WERI-Rb-1 (cell line): ENCODE data around the gene MCOLN1.
"Not testable (repeated sequence)": the region's sequence is repeated elsewhere in the genome, so short reads cannot be mapped to it uniquely, and the experiment has no call there.

Source experiments
- DNase-seq: peaks from one replicate; pipeline ENCODE4 v3.0.0-alpha.2; 2020
- H3K27ac ChIP-seq: fragments of 250-450 bp; sonication (Bioruptor Pico); 2 replicates; pipeline ENCODE4 v1.5.1; 2020; ENCODE audit warnings: mild to moderate bottlenecking, moderate library complexity
- H3K27me3 ChIP-seq: fragments of 250-450 bp; sonication (Bioruptor Pico); 2 replicates; pipeline ENCODE4 v1.5.1; 2021; ENCODE audit warnings: mild to moderate bottlenecking, low read depth, moderate library complexity; ENCODE audit not compliant: insufficient read depth, severe bottlenecking
- H3K36me3 ChIP-seq: fragments of 250-450 bp; sonication (Bioruptor Pico); 2 replicates; pipeline ENCODE4 v1.5.1; 2020; ENCODE audit warnings: mild to moderate bottlenecking, moderate library complexity
- H3K4me3 ChIP-seq: 2 replicates; pipeline ENCODE4 v1.5.1; 2011; ENCODE audit warnings: low read depth, mild to moderate bottlenecking, control low read depth, low read length
- H3K9me3 ChIP-seq: fragments of 250-450 bp; sonication (Bioruptor Pico); 2 replicates; pipeline ENCODE4 v1.5.1; 2021; ENCODE audit warnings: mild to moderate bottlenecking, moderate library complexity; ENCODE audit not compliant: severe bottlenecking
- CTCF ChIP-seq: IDR thresholded peaks from 2 replicates; pipeline ENCODE4 v1.5.1; 2011; ENCODE audit warnings: low read depth, mild to moderate bottlenecking, control low read depth, inconsistent platforms, low read length

MCOLN1 gene

GRCh38 chr19:7570761-7571160, 48.3 kb downstream of the MCOLN1 start:
- Histone ChIP-seq H3K36me3 (no peaks in the 10 kb centered on the region), H3K9me3 (no peaks in the 10 kb centered on the region), H3K27me3 (no peaks in the 10 kb centered on the region), H3K27ac (no peak overlapping the region), H3K4me3 (no peak overlapping the region)
- TF ChIP-seq CTCF, result no peak
- no peak for DNase-seq

DNA sequence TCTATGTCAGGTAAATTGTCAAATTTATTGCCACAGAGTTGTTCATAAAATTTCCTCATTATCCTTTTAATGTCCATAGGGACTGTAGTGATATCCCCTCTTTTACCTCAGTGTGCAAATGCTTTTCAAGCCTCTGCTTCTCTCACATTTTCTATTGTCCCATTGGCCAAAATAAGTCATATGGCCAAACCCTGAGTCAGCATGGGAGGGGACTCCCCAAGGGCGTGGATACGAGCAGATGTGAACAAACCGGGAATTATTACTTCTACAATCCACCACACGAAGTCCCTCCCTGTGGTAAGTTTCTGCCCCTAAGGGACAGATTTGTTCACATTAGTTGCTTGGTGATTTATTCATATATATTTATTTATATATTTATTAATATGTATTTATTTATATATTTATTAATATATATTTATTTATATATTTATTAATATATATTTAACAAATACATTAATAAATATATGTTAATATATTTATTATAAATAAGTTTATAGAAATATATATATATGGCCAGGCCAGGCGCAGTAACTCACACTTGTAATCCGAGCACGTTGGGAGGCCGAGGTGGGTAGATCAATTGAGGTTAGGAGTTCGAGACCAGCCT, 53.1 kb downstream of the MCOLN1 start:
- no peak for DNase-seq
- Histone ChIP-seq H3K36me3 (no peaks in the 10 kb centered on the region), H3K9me3 (no peaks in the 10 kb centered on the region), H3K4me3 (no peak overlapping the region), H3K27me3 (no peaks in the 10 kb centered on the region), H3K27ac (no peak overlapping the region)
- TF ChIP-seq CTCF, result no peak

DNA sequence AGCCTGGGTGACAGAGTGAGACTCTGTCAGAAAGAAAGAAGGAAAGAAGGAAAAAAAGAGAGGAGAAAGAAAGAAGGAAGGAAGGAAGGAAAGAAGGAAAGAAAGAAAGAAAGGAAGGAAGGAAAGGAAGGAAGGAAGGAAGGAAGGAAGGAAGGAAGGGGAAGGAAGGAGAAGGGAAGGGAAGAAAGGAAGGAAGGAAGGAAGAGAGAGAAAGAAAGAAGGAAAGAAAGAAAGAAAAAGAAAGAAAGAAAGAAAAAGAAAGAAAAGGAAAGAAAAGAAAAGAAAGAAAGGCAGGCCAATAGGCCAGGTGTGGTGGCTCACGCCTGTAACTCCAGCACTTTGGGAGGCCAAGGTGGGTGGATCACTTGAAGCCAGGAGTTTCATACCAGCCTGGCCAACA, 55.0 kb downstream of the MCOLN1 start:
- H3K27me3 ChIP-seq, DNase-seq, H3K9me3 ChIP-seq, H3K27ac ChIP-seq, H3K36me3 ChIP-seq, H3K4me3 ChIP-seq: not testable (repeated sequence)

GRCh38 chr19:7578127-7578526, 55.7 kb downstream of the MCOLN1 start:
- H3K27ac ChIP-seq, result no peak overlapping the region
- DNase-seq, result no peak
- H3K9me3 ChIP-seq, result no peaks in the 10 kb centered on the region
- H3K27me3 ChIP-seq, result no peaks in the 10 kb centered on the region
- H3K36me3 ChIP-seq, result no peaks in the 10 kb centered on the region
- TF ChIP-seq CTCF, result no peak
- H3K4me3 ChIP-seq, result no peak overlapping the region

GRCh38 chr19:7579182-7579581, 56.8 kb downstream of the MCOLN1 start:
- Histone ChIP-seq H3K27ac (no peak overlapping the region), H3K36me3 (no peaks in the 10 kb centered on the region), H3K4me3 (no peak overlapping the region), H3K27me3 (no peaks in the 10 kb centered on the region), H3K9me3 (no peaks in the 10 kb centered on the region)
- TF ChIP-seq CTCF, result no peak
- no peak for DNase-seq

DNA sequence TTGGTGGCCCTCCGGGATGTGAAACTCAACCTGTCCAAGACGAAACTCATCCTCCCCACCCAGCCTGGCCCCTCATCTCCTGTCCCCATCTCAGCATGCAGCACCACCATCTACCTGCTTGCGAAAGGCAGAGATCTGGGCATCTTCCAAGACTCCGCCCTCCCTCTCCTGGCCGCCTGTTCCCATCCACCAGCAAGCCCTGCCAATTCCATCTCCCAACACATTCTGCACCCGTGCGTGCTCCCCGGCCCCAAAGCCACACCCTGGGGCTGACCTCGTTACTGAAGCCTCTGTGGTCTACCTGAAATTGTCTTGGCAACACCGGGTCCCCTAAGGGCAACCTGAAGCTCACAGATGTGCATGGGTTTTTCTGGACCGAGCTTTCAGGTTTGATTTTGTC, 60.0 kb downstream of the MCOLN1 start:
- Histone ChIP-seq H3K9me3 (no peaks in the 10 kb centered on the region), H3K27ac (no peak overlapping the region), H3K36me3 (no peaks in the 10 kb centered on the region), H3K27me3 (no peaks in the 10 kb centered on the region), H3K4me3 (no peak overlapping the region)
- no peak for DNase-seq
- TF ChIP-seq CTCF, result no peak
